Activated T-helper 9 cell treated with anti-CD3 and anti-CD28 coated beads, Interleukin-2, amount 50 U/mL, for 16 hours (primary cell): ENCODE results near the gene KDM8.
A peak's percentile ranks its signal among the peaks of the same experiment; 100 is the strongest.
"Not testable (repeated sequence)": the region's sequence is repeated elsewhere in the genome, so short reads cannot be mapped to it uniquely, and the experiment has no call there.

Source experiments
- DNase-seq: peaks from one replicate; pipeline ENCODE4 v3.0.0-alpha.2; 2020; ENCODE audit warnings: low read depth

The KDM8 gene

GRCh38 chr16:27243725-27244362, 40.5 kb downstream of the KDM8 start:
- no peak for DNase-seq

GRCh38 chr16:27244363-27244755, 41.0 kb downstream of the KDM8 start:
- DNase-seq = no peak

- peak; percentile 35 for DNase-seq
Observed at GRCh38 chr16:27245276-27246172, 42.2 kb downstream of the KDM8 start.

GRCh38 chr16:27246439-27246838, 43.1 kb downstream of the KDM8 start:
- DNase-seq = no peak

- not testable (repeated sequence) for DNase-seq
Observed at GRCh38 chr16:27247076-27247475, 43.8 kb downstream of the KDM8 start.

- DNase-seq = no peak
Observed at GRCh38 chr16:27248036-27248435, 44.7 kb downstream of the KDM8 start.

GRCh38 chr16:27248886-27249285, 45.6 kb downstream of the KDM8 start:
- DNase-seq = not testable (repeated sequence)

- DNase-seq = no peak
Observed at GRCh38 chr16:27251541-27252205, 48.3 kb downstream of the KDM8 start.

GRCh38 chr16:27252206-27252585, 48.9 kb downstream of the KDM8 start:
- DNase-seq = no peak

GRCh38 chr16:27253526-27253930, 50.2 kb downstream of the KDM8 start:
- DNase-seq = no peak

- DNase-seq = no peak
Observed at GRCh38 chr16:27254262-27254811, 51.0 kb downstream of the KDM8 start.

GRCh38 chr16:27256861-27257260, 53.5 kb downstream of the KDM8 start:
- DNase-seq = no peak

- no peak for DNase-seq
Observed at GRCh38 chr16:27257271-27257670, 53.9 kb downstream of the KDM8 start.

GRCh38 chr16:27258241-27258734, 55.0 kb downstream of the KDM8 start:
- DNase-seq = no peak

- DNase-seq = no peak
Observed at GRCh38 chr16:27259710-27260109, 56.4 kb downstream of the KDM8 start.

GRCh38 chr16:27262904-27263423, 59.6 kb downstream of the KDM8 start:
- not testable (repeated sequence) for DNase-seq

- no peak for DNase-seq
Observed at GRCh38 chr16:27264151-27264550, 60.8 kb downstream of the KDM8 start.

- DNase-seq = no peak
Observed at GRCh38 chr16:27265982-27266381, 62.7 kb downstream of the KDM8 start.

GRCh38 chr16:27267037-27267677, 63.8 kb downstream of the KDM8 start:
- no peak for DNase-seq

GRCh38 chr16:27268376-27269299, 65.3 kb downstream of the KDM8 start, which contains the start of gene NSMCE1:
NSMCE1 (minus strand) TSS chr16:27268772; CDS start chr16:27257570, 11,202 bp downstream.
- DNase-seq = peak; percentile 94
